ENCODE measurements around the gene ENDOV. TPM values are rescaled to one million over a fixed set of nuclear protein-coding genes. Genes with fewer than 3 reads are reported as not detected.

Gene ENDOV
- total RNA-seq, 1 donor from 2014 or later = 40.7 TPM

- DNase-seq (ENCODE audit: low spot score) = no peak
- H3K9me3 Mint-ChIP-seq (ENCODE audit: unreplicated experiment) = no peaks in the 10 kb centered on the region
- H3K27ac Mint-ChIP-seq (ENCODE audit: unreplicated experiment) = no peak overlapping the region
- peaks cover 4% of the 10 kb centered on the region for H3K36me3 Mint-ChIP-seq (ENCODE audit: low read depth, unreplicated experiment)
- TF ChIP-seq, protein P1, sequence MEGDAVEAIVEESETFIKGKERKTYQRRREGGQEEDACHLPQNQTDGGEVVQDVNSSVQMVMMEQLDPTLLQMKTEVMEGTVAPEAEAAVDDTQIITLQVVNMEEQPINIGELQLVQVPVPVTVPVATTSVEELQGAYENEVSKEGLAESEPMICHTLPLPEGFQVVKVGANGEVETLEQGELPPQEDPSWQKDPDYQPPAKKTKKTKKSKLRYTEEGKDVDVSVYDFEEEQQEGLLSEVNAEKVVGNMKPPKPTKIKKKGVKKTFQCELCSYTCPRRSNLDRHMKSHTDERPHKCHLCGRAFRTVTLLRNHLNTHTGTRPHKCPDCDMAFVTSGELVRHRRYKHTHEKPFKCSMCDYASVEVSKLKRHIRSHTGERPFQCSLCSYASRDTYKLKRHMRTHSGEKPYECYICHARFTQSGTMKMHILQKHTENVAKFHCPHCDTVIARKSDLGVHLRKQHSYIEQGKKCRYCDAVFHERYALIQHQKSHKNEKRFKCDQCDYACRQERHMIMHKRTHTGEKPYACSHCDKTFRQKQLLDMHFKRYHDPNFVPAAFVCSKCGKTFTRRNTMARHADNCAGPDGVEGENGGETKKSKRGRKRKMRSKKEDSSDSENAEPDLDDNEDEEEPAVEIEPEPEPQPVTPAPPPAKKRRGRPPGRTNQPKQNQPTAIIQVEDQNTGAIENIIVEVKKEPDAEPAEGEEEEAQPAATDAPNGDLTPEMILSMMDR (IDR thresholded peaks at IDR 0.05; ENCODE audit: unreplicated experiment) = no peak
- peaks cover 15% of the 10 kb centered on the region for H3K27me3 Mint-ChIP-seq (ENCODE audit: unreplicated experiment)
- no peak overlapping the region for H3K4me3 Mint-ChIP-seq (ENCODE audit: unreplicated experiment)
- peaks cover 2% of the 10 kb centered on the region for H3K4me1 Mint-ChIP-seq (ENCODE audit: unreplicated experiment)
These were observed 65.3 kb downstream of the ENDOV start for GRCh38 chr17:80480248-80480647.

GRCh38 chr17:80481284-80482057, 66.5 kb downstream of the ENDOV start:
- TF ChIP-seq, protein P1 (IDR thresholded peaks at IDR 0.05; ENCODE audit: unreplicated experiment) = no peak
- H3K36me3 Mint-ChIP-seq (ENCODE audit: low read depth, unreplicated experiment) = peaks cover 4% of the 10 kb centered on the region
- no peaks in the 10 kb centered on the region for H3K9me3 Mint-ChIP-seq (ENCODE audit: unreplicated experiment)
- no peak overlapping the region for H3K27ac Mint-ChIP-seq (ENCODE audit: unreplicated experiment)
- H3K27me3 Mint-ChIP-seq (ENCODE audit: unreplicated experiment) = peaks cover 15% of the 10 kb centered on the region
- H3K4me3 Mint-ChIP-seq (ENCODE audit: unreplicated experiment) = no peak overlapping the region
- H3K4me1 Mint-ChIP-seq (ENCODE audit: unreplicated experiment) = peaks cover 2% of the 10 kb centered on the region
- no peak for DNase-seq (ENCODE audit: low spot score)

DNA sequence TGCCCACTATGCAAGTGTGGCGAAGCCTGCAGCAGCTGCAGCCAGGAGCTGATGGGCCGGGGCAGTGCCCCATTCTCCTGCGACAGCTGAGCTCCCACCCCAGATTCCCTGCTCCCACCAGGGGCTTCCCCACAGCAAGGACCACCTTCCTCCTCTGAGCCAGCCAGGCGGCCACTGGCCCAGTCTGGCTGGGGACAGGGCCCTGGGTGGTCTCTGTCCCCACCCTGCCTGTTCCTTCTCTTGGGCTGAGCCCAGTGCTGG, 67.0 kb downstream of the ENDOV start:
- no peak overlapping the region for H3K4me3 Mint-ChIP-seq (ENCODE audit: unreplicated experiment)

DNA sequence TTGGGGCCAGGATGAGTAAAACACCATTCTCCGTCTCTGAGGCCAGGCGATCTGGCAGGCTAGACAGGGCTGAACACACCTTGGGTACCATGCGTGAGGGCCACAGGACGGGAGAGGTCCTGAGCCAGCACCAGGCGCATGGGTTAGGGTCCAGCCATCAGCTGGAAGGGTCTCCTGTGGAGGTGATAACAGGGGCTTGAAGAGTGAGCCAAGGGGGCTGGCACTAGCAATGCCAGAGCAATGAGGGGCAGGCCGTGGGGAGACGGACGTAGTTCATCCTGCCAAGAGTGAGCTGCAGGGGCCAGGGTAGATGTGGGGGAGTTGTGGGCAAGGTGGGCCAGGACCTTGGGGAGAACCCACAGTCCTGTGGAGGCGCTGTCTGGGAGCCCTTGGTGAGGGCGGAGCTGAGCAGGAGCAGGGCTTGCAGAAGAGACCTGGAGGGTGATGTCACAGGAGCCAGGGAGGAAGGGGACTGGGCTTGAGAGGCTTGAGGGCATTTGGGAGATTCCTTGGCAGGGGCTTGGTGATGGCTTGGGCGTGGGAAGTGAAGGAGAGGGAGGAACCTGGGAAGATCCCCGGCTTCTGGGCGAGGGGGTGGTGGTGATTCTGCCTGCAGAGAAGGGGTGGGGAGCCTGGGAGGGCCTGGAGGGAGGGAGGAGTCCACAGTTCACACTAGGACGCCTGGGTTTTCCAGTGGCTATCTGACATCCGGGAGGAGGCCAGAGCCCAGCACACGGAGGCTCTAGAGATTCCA, 67.8 kb downstream of the ENDOV start:
- H3K4me1 Mint-ChIP-seq (ENCODE audit: unreplicated experiment) = peaks cover 2% of the 10 kb centered on the region
- no peaks in the 10 kb centered on the region for H3K9me3 Mint-ChIP-seq (ENCODE audit: unreplicated experiment)
- DNase-seq (ENCODE audit: low spot score) = no peak
- peaks cover 17% of the 10 kb centered on the region for H3K27me3 Mint-ChIP-seq (ENCODE audit: unreplicated experiment)
- no peak overlapping the region for H3K4me3 Mint-ChIP-seq (ENCODE audit: unreplicated experiment)
- TF ChIP-seq, protein P1 (IDR thresholded peaks at IDR 0.05; ENCODE audit: unreplicated experiment) = no peak
- peaks cover 4% of the 10 kb centered on the region for H3K36me3 Mint-ChIP-seq (ENCODE audit: low read depth, unreplicated experiment)
- H3K27ac Mint-ChIP-seq (ENCODE audit: unreplicated experiment) = no peak overlapping the region

More for the DNA sequence above, 67.0 kb downstream of the ENDOV start:
- H3K4me1 Mint-ChIP-seq (ENCODE audit: unreplicated experiment) = peaks cover 2% of the 10 kb centered on the region
- peaks cover 17% of the 10 kb centered on the region for H3K27me3 Mint-ChIP-seq (ENCODE audit: unreplicated experiment)
- no peak for DNase-seq (ENCODE audit: low spot score)
- H3K9me3 Mint-ChIP-seq (ENCODE audit: unreplicated experiment) = no peaks in the 10 kb centered on the region
- H3K36me3 Mint-ChIP-seq (ENCODE audit: low read depth, unreplicated experiment) = peaks cover 4% of the 10 kb centered on the region
- TF ChIP-seq, protein P1 (IDR thresholded peaks at IDR 0.05; ENCODE audit: unreplicated experiment) = no peak
- H3K27ac Mint-ChIP-seq (ENCODE audit: unreplicated experiment) = no peak overlapping the region

DNA sequence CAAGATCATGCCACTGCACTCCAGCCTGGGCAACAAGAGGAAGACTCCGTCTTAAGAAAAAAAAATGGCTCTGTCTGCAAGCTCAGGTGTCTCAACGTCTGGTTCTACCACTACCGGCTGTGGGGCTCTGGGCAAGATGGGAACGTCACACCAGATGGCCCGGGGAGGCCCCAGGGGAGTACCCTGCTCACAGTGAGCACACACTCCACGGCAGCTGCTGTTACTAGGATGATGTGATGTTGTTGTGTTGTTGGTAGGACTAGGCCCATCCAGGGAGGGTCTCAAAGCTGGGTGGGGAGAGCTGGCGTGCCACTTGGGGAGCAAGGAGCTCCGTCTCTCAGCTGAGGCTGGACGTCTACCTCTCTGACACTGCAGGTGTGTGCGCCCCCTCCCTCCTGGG, 70.9 kb downstream of the ENDOV start:
- Mint-ChIP-seq H3K27ac (ENCODE audit: unreplicated experiment) (no peak overlapping the region), H3K27me3 (ENCODE audit: unreplicated experiment) (peaks cover 7% of the 10 kb centered on the region), H3K36me3 (ENCODE audit: low read depth, unreplicated experiment) (no peaks in the 10 kb centered on the region), H3K9me3 (ENCODE audit: unreplicated experiment) (no peaks in the 10 kb centered on the region), H3K4me3 (ENCODE audit: unreplicated experiment) (no peak overlapping the region), H3K4me1 (ENCODE audit: unreplicated experiment) (no peaks in the 10 kb centered on the region)
- TF ChIP-seq, protein P1 (IDR thresholded peaks at IDR 0.05; ENCODE audit: unreplicated experiment) = no peak
- DNase-seq (ENCODE audit: low spot score) = no peak

Measured in endothelial cell (in vitro differentiated cells).